Mucosa of rectum (tissue), 2 donors: ENCODE data around the gene RTP3.

ENCODE experiments used
- H3K27ac ChIP-seq, 2 donors: one replicate each; pipeline ENCODE4 v1.7.0; 2013; ENCODE audit warnings: inconsistent platforms in 2 of 2, low read depth in 2 of 2, low read length in 2 of 2
- H3K27me3 ChIP-seq, 2 donors: one replicate each; pipeline ENCODE4 v1.7.0; 2013; ENCODE audit warnings: low read length in 2 of 2; ENCODE audit not compliant: control insufficient read depth in 2 of 2, insufficient read depth in 2 of 2
- H3K36me3 ChIP-seq, 2 donors: one replicate each; pipeline ENCODE4 v1.7.0; 2013; ENCODE audit warnings: low read length in 2 of 2; ENCODE audit not compliant: control insufficient read depth in 2 of 2, insufficient read depth in 2 of 2
- H3K4me1 ChIP-seq, 2 donors: one replicate each; pipeline ENCODE4 v1.7.0; 2013; ENCODE audit warnings: low read length in 2 of 2, mild to moderate bottlenecking in 1 of 2; ENCODE audit not compliant: control insufficient read depth in 2 of 2, insufficient read depth in 2 of 2
- H3K4me3 ChIP-seq, 2 donors: one replicate each; pipeline ENCODE4 v1.7.0; 2013; ENCODE audit warnings: low read length in 2 of 2
- H3K9ac ChIP-seq, 2 donors: one replicate each; pipeline ENCODE4 v1.7.0; 2013; ENCODE audit warnings: low read length in 2 of 2, low read depth in 1 of 2, mild to moderate bottlenecking in 1 of 2
- H3K9me3 ChIP-seq, 2 donors: one replicate each; pipeline ENCODE4 v1.7.0; 2013; ENCODE audit warnings: low read length in 2 of 2; ENCODE audit not compliant: control insufficient read depth in 2 of 2
- donor health status: healthy.
- donor health status: Normal muscosa, but diverticular disease.

Gene RTP3

GRCh38 chr3:46468753-46469600 is 28.8 kb upstream of the RTP3 start:
- H3K9me3 ChIP-seq, result no peaks in the 10 kb centered on the region
- peaks cover 3 to 9% of the 10 kb centered on the region in 2 donors for H3K27me3 ChIP-seq
- no peak overlapping the region for H3K9ac ChIP-seq
- H3K36me3 ChIP-seq, result no peaks in the 10 kb centered on the region
- no peak overlapping the region for H3K27ac ChIP-seq
- H3K4me3 ChIP-seq, result no peak overlapping the region
- H3K4me1 ChIP-seq, result peaks cover 0 to 2% of the 10 kb centered on the region in 2 donors

- Histone ChIP-seq H3K9me3 (no peaks in the 10 kb centered on the region), H3K9ac (no peak overlapping the region), H3K27me3 (peaks cover 3 to 6% of the 10 kb centered on the region in 2 donors), H3K27ac (no peak overlapping the region), H3K4me3 (no peak overlapping the region), H3K4me1 (peaks cover 0 to 2% of the 10 kb centered on the region in 2 donors), H3K36me3 (no peaks in the 10 kb centered on the region)
These were observed 28.0 kb upstream of the RTP3 start for GRCh38 chr3:46469680-46470357.

- no peaks in the 10 kb centered on the region for H3K9me3 ChIP-seq
- H3K4me1 ChIP-seq, result peaks cover 0 to 2% of the 10 kb centered on the region in 2 donors
- H3K4me3 ChIP-seq, result no peak overlapping the region
- no peak overlapping the region for H3K27ac ChIP-seq
- H3K36me3 ChIP-seq, result no peaks in the 10 kb centered on the region
- peaks cover 0 to 2% of the 10 kb centered on the region in 2 donors for H3K27me3 ChIP-seq
- no peak overlapping the region for H3K9ac ChIP-seq
These were observed 26.9 kb upstream of the RTP3 start for GRCh38 chr3:46470831-46471230.

- Histone ChIP-seq H3K9ac (no peak overlapping the region), H3K9me3 (no peaks in the 10 kb centered on the region), H3K4me1 (peaks cover 0 to under 1% of the 10 kb centered on the region in 2 donors), H3K27me3 (peaks cover 0 to 2% of the 10 kb centered on the region in 2 donors), H3K36me3 (no peaks in the 10 kb centered on the region), H3K4me3 (no peak overlapping the region), H3K27ac (no peak overlapping the region)
These were observed 26.3 kb upstream of the RTP3 start for GRCh38 chr3:46471371-46471914.

GRCh38 chr3:46472736-46473135 is 25.0 kb upstream of the RTP3 start:
- no peak overlapping the region for H3K27ac ChIP-seq
- H3K9ac ChIP-seq, result no peak overlapping the region
- no peak overlapping the region for H3K4me3 ChIP-seq
- H3K27me3 ChIP-seq, result peaks cover 0 to 2% of the 10 kb centered on the region in 2 donors
- H3K9me3 ChIP-seq, result no peaks in the 10 kb centered on the region
- H3K4me1 ChIP-seq, result no peaks in the 10 kb centered on the region
- H3K36me3 ChIP-seq, result no peaks in the 10 kb centered on the region

GRCh38 chr3:46477145-46477544 is 20.6 kb upstream of the RTP3 start:
- no peaks in the 10 kb centered on the region for H3K4me1 ChIP-seq
- H3K36me3 ChIP-seq, result no peaks in the 10 kb centered on the region
- no peaks in the 10 kb centered on the region for H3K27me3 ChIP-seq
- no peaks in the 10 kb centered on the region for H3K9me3 ChIP-seq
- H3K9ac ChIP-seq, result no peak overlapping the region
- H3K27ac ChIP-seq, result no peak overlapping the region
- H3K4me3 ChIP-seq, result no peak overlapping the region

- Histone ChIP-seq H3K9ac (no peak overlapping the region), H3K36me3 (no peaks in the 10 kb centered on the region), H3K27ac (no peak overlapping the region), H3K9me3 (no peaks in the 10 kb centered on the region), H3K4me1 (no peaks in the 10 kb centered on the region), H3K27me3 (no peaks in the 10 kb centered on the region), H3K4me3 (no peak overlapping the region)
These were observed 20.0 kb upstream of the RTP3 start for GRCh38 chr3:46477756-46478155.

GRCh38 chr3:46478341-46478740 is 19.4 kb upstream of the RTP3 start:
- no peaks in the 10 kb centered on the region for H3K36me3 ChIP-seq
- no peaks in the 10 kb centered on the region for H3K27me3 ChIP-seq
- no peak overlapping the region for H3K4me3 ChIP-seq
- no peak overlapping the region for H3K9ac ChIP-seq
- H3K4me1 ChIP-seq, result no peaks in the 10 kb centered on the region
- H3K27ac ChIP-seq, result no peak overlapping the region
- no peaks in the 10 kb centered on the region for H3K9me3 ChIP-seq

GRCh38 chr3:46479021-46479420 is 18.8 kb upstream of the RTP3 start:
- Histone ChIP-seq H3K4me3 (no peak overlapping the region), H3K4me1 (no peaks in the 10 kb centered on the region), H3K9me3 (no peaks in the 10 kb centered on the region), H3K27me3 (no peaks in the 10 kb centered on the region), H3K36me3 (no peaks in the 10 kb centered on the region), H3K27ac (no peak overlapping the region), H3K9ac (no peak overlapping the region)

- H3K4me3 ChIP-seq, result no peak overlapping the region
- no peaks in the 10 kb centered on the region for H3K36me3 ChIP-seq
- no peak overlapping the region for H3K9ac ChIP-seq
- H3K9me3 ChIP-seq, result no peaks in the 10 kb centered on the region
- no peak overlapping the region for H3K27ac ChIP-seq
- H3K27me3 ChIP-seq, result no peaks in the 10 kb centered on the region
- H3K4me1 ChIP-seq, result no peaks in the 10 kb centered on the region
These were observed 18.1 kb upstream of the RTP3 start for GRCh38 chr3:46479696-46480095.
